A549 (cell line): ENCODE measurements around the gene MTRR.

ENCODE experiments used
- CHD4 ChIP-seq: fragments of 200-600 bp; sonication (generic); IDR thresholded peaks from 2 replicates; pipeline ENCODE4 v1.6.1; 2016; ENCODE audit warnings: antibody characterized with exemption, mild to moderate bottlenecking, borderline replicate concordance
- CTCF ChIP-seq: fragments of >200 bp; sonication (Bioruptor Twin); formaldehyde crosslinking; IDR thresholded peaks from 3 replicates; pipeline ENCODE4 v1.5.1; 2016
- EP300 ChIP-seq, 2 experiments: fragments of >200 bp; sonication (Bioruptor Twin); formaldehyde crosslinking; IDR thresholded peaks; 2 replicates in 1 of 2; 3 replicates in 1 of 2; pipeline ENCODE4 v1.6.1; 2016 to 2017
- ESRRA ChIP-seq: fragments of 150-350 bp; IDR thresholded peaks from 2 replicates; pipeline ENCODE4 v1.6.1; 2014; ENCODE audit warnings: mild to moderate bottlenecking, low read length, borderline replicate concordance
- HOXB5 ChIP-seq: fragments of 250-450 bp; sonication (Bioruptor Pico); IDR thresholded peaks from 2 replicates; pipeline ENCODE4 v1.5.0; 2020; ENCODE audit warnings: mild to moderate bottlenecking, moderate library complexity
- JUNB ChIP-seq: fragments of >200 bp; sonication (Bioruptor Twin); formaldehyde crosslinking; IDR thresholded peaks from 2 replicates; pipeline ENCODE4 v1.6.1; 2016
- POLR2A ChIP-seq: IDR thresholded peaks from 2 replicates; pipeline ENCODE4 v1.6.1; 2012; ENCODE audit warnings: mild to moderate bottlenecking, low read length
- RAD21 ChIP-seq, 2 experiments: fragments of >200 bp in 1 of 2; sonication (Bioruptor Twin) in 1 of 2; formaldehyde crosslinking in 1 of 2; IDR thresholded peaks in 1 of 2; conservative IDR thresholded peaks in 1 of 2; 2 replicates in 1 of 2; 3 replicates in 1 of 2; pipeline ENCODE4 v1.6.1; 2012 to 2018; ENCODE audit warnings: inconsistent platforms in 1 of 2
- SREBF2 ChIP-seq: fragments of 450-650 bp; IDR thresholded peaks from 2 replicates; pipeline ENCODE4 v1.6.1; 2014; ENCODE audit warnings: mild to moderate bottlenecking, moderate library complexity
- TF ChIP-seq, protein P1 (sequence below): fragments of 450-650 bp; IDR thresholded peaks from 2 replicates; pipeline ENCODE4 v1.6.1; 2014; ENCODE audit warnings: antibody characterized with exemption

DNA sequence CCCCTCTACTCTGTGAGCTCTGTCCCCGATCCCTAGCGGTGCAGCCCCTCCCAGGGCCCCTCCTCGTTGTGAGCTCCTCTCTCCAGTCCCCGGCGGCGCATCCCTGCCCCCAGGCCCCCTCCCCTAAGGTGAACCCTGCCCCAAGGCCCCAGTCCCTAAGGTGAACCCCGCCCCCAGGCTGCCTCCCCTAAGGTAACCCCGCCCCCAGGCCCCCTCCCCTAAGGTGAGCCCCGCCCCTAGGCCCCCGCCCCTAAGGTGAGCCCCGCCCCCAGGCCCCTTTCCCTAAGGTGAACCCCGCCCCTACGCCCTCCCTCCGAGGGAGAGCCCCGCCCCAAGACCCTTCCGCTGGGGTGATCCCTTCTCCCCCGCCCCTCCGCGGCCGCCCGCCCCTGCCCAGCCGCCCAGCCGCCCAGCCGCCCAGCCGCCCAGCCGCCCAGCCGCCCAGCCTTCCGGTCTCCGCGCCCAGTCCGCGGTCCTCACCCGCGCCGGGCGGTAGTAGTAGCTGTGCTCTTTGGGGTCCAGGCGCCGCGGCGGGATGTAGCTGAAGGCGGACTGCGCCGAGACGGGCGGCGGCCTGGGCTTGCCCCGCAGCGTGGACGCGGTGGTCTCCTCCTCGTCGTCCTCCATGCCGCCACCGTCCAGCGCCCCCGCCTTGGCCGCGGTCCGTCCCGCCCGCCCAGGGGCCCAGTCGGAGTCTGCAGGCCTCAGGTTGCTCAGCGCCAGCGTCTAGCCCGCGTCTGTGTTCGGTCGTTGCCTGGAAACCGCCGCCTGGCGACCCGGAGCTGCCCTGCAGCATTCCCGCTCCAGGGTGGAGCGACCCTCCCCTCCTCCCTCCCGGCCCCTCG, 18.3 kb upstream of the MTRR start, which contains the start of gene CFAP90:
- TF ChIP-seq CTCF: no peak
- no peak for TF ChIP-seq SREBF2
- TF ChIP-seq, protein P1, sequence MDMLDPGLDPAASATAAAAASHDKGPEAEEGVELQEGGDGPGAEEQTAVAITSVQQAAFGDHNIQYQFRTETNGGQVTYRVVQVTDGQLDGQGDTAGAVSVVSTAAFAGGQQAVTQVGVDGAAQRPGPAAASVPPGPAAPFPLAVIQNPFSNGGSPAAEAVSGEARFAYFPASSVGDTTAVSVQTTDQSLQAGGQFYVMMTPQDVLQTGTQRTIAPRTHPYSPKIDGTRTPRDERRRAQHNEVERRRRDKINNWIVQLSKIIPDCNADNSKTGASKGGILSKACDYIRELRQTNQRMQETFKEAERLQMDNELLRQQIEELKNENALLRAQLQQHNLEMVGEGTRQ: no peak
- TF ChIP-seq ESRRA: no peak
- TF ChIP-seq HOXB5 (CRISPR knock-in tag): no peak
- TF ChIP-seq POLR2A: no peak
- TF ChIP-seq RAD21 (conservative IDR thresholded peaks at IDR 0.05 in 1 of 2, IDR thresholded peaks at IDR 0.05 in 1 of 2): no peak
- no peak for TF ChIP-seq CHD4
- no peak for TF ChIP-seq EP300 (IDR thresholded peaks at IDR 0.05)
- TF ChIP-seq JUNB: no peak
